WTC11 (cell line): ENCODE measurements around the gene INSL3.

Experiments
- FOXP1 ChIP-seq: sonication (generic); formaldehyde crosslinking; IDR thresholded peaks from 2 replicates; pipeline ENCODE4 v1.8.0; 2022; ENCODE audit warnings: missing genetic modification reagents, mild to moderate bottlenecking, moderate library complexity, borderline replicate concordance
- TF ChIP-seq, protein P1 (sequence below): fragments of 200-600 bp; IDR thresholded peaks from 2 replicates; pipeline ENCODE4 v1.8.0; 2022; ENCODE audit warnings: antibody characterized with exemption

DNA sequence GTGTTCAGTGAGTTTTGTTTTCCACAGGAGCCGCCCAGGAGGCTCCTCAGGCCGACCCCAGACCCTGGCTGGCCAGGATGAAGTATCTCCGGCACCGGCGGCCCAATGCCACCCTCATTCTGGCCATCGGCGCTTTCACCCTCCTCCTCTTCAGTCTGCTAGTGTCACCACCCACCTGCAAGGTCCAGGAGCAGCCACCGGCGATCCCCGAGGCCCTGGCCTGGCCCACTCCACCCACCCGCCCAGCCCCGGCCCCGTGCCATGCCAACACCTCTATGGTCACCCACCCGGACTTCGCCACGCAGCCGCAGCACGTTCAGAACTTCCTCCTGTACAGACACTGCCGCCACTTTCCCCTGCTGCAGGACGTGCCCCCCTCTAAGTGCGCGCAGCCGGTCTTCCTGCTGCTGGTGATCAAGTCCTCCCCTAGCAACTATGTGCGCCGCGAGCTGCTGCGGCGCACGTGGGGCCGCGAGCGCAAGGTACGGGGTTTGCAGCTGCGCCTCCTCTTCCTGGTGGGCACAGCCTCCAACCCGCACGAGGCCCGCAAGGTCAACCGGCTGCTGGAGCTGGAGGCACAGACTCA is 13.5 kb downstream of the INSL3 start:
- TF ChIP-seq, protein P1, sequence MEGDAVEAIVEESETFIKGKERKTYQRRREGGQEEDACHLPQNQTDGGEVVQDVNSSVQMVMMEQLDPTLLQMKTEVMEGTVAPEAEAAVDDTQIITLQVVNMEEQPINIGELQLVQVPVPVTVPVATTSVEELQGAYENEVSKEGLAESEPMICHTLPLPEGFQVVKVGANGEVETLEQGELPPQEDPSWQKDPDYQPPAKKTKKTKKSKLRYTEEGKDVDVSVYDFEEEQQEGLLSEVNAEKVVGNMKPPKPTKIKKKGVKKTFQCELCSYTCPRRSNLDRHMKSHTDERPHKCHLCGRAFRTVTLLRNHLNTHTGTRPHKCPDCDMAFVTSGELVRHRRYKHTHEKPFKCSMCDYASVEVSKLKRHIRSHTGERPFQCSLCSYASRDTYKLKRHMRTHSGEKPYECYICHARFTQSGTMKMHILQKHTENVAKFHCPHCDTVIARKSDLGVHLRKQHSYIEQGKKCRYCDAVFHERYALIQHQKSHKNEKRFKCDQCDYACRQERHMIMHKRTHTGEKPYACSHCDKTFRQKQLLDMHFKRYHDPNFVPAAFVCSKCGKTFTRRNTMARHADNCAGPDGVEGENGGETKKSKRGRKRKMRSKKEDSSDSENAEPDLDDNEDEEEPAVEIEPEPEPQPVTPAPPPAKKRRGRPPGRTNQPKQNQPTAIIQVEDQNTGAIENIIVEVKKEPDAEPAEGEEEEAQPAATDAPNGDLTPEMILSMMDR: no peak
- no peak for TF ChIP-seq FOXP1 (CRISPR knock-in tag)
